Mesenchymal stem cell (in vitro differentiated cells and primary cell): ENCODE measurements around the gene SIN3B.

Experiments
- DNase-seq: peaks from one replicate; pipeline ENCODE4 v3.0.0-alpha.2; 2013
- H2AFZ ChIP-seq: one replicate; pipeline ENCODE4 v1.6.1; 2013; ENCODE audit warnings: low read depth, mild to moderate bottlenecking, control low read depth, inconsistent platforms, low read length, moderate library complexity
- H2AK5ac ChIP-seq: 2 replicates; pipeline ENCODE4 v1.6.1; 2013; ENCODE audit warnings: low read length, moderate library complexity, mild to moderate bottlenecking, inconsistent platforms; ENCODE audit not compliant: severe bottlenecking
- H2BK120ac ChIP-seq: one replicate; pipeline ENCODE4 v1.6.1; 2013; ENCODE audit warnings: low read depth, mild to moderate bottlenecking, inconsistent platforms, low read length, moderate library complexity
- H2BK12ac ChIP-seq, 2 experiments: one replicate each; pipeline ENCODE4 v1.6.1; 2013; ENCODE audit warnings: inconsistent platforms in 2 of 2, low read length in 2 of 2, mild to moderate bottlenecking in 2 of 2, moderate library complexity in 2 of 2, control low read depth in 1 of 2
- H2BK15ac ChIP-seq: one replicate; pipeline ENCODE4 v1.6.1; 2013; ENCODE audit warnings: mild to moderate bottlenecking, low read depth, inconsistent platforms; ENCODE audit not compliant: poor library complexity, severe bottlenecking
- H2BK5ac ChIP-seq: 2 replicates; pipeline ENCODE4 v1.6.1; 2013; ENCODE audit warnings: low read depth, mild to moderate bottlenecking, low read length, control low read depth, inconsistent platforms; ENCODE audit not compliant: poor library complexity, severe bottlenecking
- H3K14ac ChIP-seq, 2 experiments: one replicate each; pipeline ENCODE4 v1.6.1; 2013; ENCODE audit warnings: inconsistent platforms in 2 of 2, low read length in 2 of 2, control low read depth in 1 of 2, mild to moderate bottlenecking in 1 of 2, moderate library complexity in 1 of 2
- H3K18ac ChIP-seq, 2 experiments: one replicate each; pipeline ENCODE4 v1.6.1; 2013; ENCODE audit warnings: inconsistent platforms in 2 of 2, low read length in 2 of 2, control low read depth in 1 of 2, low read depth in 1 of 2, mild to moderate bottlenecking in 1 of 2
- H3K23ac ChIP-seq, 2 experiments: one replicate each; pipeline ENCODE4 v1.6.1; 2013; ENCODE audit warnings: inconsistent platforms in 2 of 2, low read length in 2 of 2, mild to moderate bottlenecking in 2 of 2, moderate library complexity in 2 of 2, control low read depth in 1 of 2
- H3K27ac ChIP-seq: 2 replicates; pipeline ENCODE4 v1.5.1; 2013; ENCODE audit warnings: mild to moderate bottlenecking, moderate library complexity, low read length, control low read depth, inconsistent platforms; ENCODE audit not compliant: poor library complexity, severe bottlenecking
- H3K27me3 ChIP-seq, 2 experiments: 2 replicates each; pipeline versions ENCODE4 v1.6.1 to v1.7.0; 2013; ENCODE audit warnings: low read length in 2 of 2, mild to moderate bottlenecking in 2 of 2, moderate library complexity in 2 of 2, control low read depth in 1 of 2, inconsistent platforms in 1 of 2; ENCODE audit not compliant: control insufficient read depth in 1 of 2, insufficient read depth in 1 of 2
- H3K36me3 ChIP-seq, 2 experiments: 2 replicates each; pipeline versions ENCODE4 v1.6.1 to v1.7.0; 2013; ENCODE audit warnings: low read length in 2 of 2, control low read depth in 1 of 2, inconsistent platforms in 1 of 2, low read depth in 1 of 2, mild to moderate bottlenecking in 1 of 2; ENCODE audit not compliant: insufficient read depth in 2 of 2, control insufficient read depth in 1 of 2
- H3K4ac ChIP-seq, 2 experiments: one replicate each; pipeline ENCODE4 v1.6.1; 2013; ENCODE audit warnings: inconsistent platforms in 2 of 2, low read length in 2 of 2, mild to moderate bottlenecking in 2 of 2, moderate library complexity in 2 of 2, control low read depth in 1 of 2, low read depth in 1 of 2
- H3K4me1 ChIP-seq: 2 replicates; pipeline ENCODE4 v1.6.1; 2013; ENCODE audit warnings: low read depth, low read length, control low read depth; ENCODE audit not compliant: control insufficient read depth, insufficient read depth
- H3K4me2 ChIP-seq: 2 replicates; pipeline ENCODE4 v1.6.1; 2013; ENCODE audit warnings: low read length, mild to moderate bottlenecking, inconsistent platforms; ENCODE audit not compliant: poor library complexity, severe bottlenecking
- H3K4me3 ChIP-seq, 2 experiments: 2 replicates each; pipeline versions ENCODE4 v1.5.1 to v1.7.0; 2013; ENCODE audit warnings: low read length in 2 of 2, mild to moderate bottlenecking in 2 of 2, control low read depth in 1 of 2, low read depth in 1 of 2; ENCODE audit not compliant: insufficient read depth in 1 of 2
- H3K79me1 ChIP-seq: replicated peaks from 2 replicates; pipeline ENCODE4 v1.6.1; 2013; ENCODE audit warnings: mild to moderate bottlenecking, control low read depth, low read length, inconsistent platforms; ENCODE audit not compliant: poor library complexity, severe bottlenecking
- H3K9ac ChIP-seq: 2 replicates; pipeline ENCODE4 v1.7.0; 2013; ENCODE audit warnings: mild to moderate bottlenecking, low read length, moderate library complexity
- H3K9me3 ChIP-seq: 2 replicates; pipeline ENCODE4 v1.7.0; 2013; ENCODE audit warnings: mild to moderate bottlenecking, low read length; ENCODE audit not compliant: control insufficient read depth
- H4K8ac ChIP-seq: one replicate; pipeline ENCODE4 v1.6.1; 2013; ENCODE audit warnings: inconsistent platforms, mild to moderate bottlenecking, low read length, moderate library complexity
- H4K91ac ChIP-seq: one replicate; pipeline ENCODE4 v1.6.1; 2013; ENCODE audit warnings: mild to moderate bottlenecking, low read length, inconsistent platforms
- WGBS: methylation state at CpG from one replicate; pipeline ENCODE4 v1.1.7; 2013; ENCODE audit warnings: mixed read lengths; 5-methylcytosine and 5-hydroxymethylcytosine counted together

Gene SIN3B

DNA sequence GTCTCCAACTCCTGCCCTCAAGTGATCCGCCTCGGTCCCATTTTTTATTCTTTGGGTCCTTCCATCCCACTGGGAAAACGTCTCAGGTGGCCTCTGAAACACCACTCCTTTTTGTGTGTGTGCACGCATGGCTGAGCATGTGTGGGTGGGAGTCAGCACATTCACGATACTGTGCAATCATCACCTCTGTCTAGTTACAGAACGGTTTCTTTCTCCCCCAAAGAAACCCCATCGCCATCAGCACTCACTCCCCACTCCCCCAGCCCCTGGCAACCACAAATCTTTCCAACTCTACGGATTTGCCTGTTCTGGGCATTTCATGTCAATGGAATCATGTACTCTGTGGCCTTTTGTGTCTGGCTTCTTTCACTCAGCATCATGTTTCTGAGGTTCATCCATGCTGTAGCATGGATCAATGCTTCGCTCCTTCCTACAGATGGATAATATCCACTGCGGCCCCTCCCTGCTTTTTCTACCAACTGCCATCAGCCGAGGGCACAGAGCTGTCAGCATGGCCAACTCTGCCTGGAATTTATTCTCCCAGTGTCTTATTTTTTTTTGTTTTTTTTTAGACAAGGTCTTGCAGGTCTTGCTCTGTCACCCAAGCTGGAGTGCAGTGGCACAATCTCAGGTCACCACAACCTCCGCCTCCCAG is 69.3 kb downstream of the SIN3B start:
- Histone ChIP-seq H2BK120ac (no peak overlapping the region), H4K91ac (no peak overlapping the region), H3K79me1 (no peaks in the 10 kb centered on the region), H3K36me3 (no peaks in the 10 kb centered on the region), H2AFZ (no peak overlapping the region), H3K27ac (no peak overlapping the region), H2AK5ac (no peak overlapping the region), H2BK12ac (no peak overlapping the region), H3K4me1 (peaks cover 12% of the 10 kb centered on the region), H3K14ac (no peak overlapping the region), H4K8ac (no peak overlapping the region), H3K9ac (no peak overlapping the region), H3K18ac (no peak overlapping the region), H3K4me2 (no peak overlapping the region), H3K23ac (no peak overlapping the region), H2BK5ac (no peak overlapping the region), H3K4me3 (no peak overlapping the region), H3K9me3 (no peaks in the 10 kb centered on the region), H2BK15ac (no peak overlapping the region), H3K27me3 (peaks cover 5 to 33% of the 10 kb centered on the region in 2 experiments), H3K4ac (no peak overlapping the region)
- DNase-seq = no peak
- 90% methylated on average over 12 of the region's 12 CpGs for WGBS

GRCh38 chr19:16899566-16900075 is 70.4 kb downstream of the SIN3B start:
- Histone ChIP-seq H3K4me3 (no peak overlapping the region), H2AK5ac (no peak overlapping the region), H3K36me3 (no peaks in the 10 kb centered on the region), H3K4ac (no peak overlapping the region), H3K4me1 (peaks cover 12% of the 10 kb centered on the region), H3K23ac (no peak overlapping the region), H3K27ac (no peak overlapping the region), H4K91ac (no peak overlapping the region), H3K9ac (no peak overlapping the region), H3K18ac (no peak overlapping the region), H2BK12ac (no peak overlapping the region), H3K27me3 (peaks cover 0 to 27% of the 10 kb centered on the region in 2 experiments), H3K79me1 (no peaks in the 10 kb centered on the region), H2BK120ac (no peak overlapping the region), H2BK5ac (no peak overlapping the region), H3K4me2 (no peak overlapping the region), H4K8ac (no peak overlapping the region), H2AFZ (no peak overlapping the region), H2BK15ac (no peak overlapping the region), H3K14ac (no peak overlapping the region), H3K9me3 (no peaks in the 10 kb centered on the region)
- peak; percentile 59 for DNase-seq
- WGBS = 12% methylated on average over 7 of the region's 7 CpGs

DNA sequence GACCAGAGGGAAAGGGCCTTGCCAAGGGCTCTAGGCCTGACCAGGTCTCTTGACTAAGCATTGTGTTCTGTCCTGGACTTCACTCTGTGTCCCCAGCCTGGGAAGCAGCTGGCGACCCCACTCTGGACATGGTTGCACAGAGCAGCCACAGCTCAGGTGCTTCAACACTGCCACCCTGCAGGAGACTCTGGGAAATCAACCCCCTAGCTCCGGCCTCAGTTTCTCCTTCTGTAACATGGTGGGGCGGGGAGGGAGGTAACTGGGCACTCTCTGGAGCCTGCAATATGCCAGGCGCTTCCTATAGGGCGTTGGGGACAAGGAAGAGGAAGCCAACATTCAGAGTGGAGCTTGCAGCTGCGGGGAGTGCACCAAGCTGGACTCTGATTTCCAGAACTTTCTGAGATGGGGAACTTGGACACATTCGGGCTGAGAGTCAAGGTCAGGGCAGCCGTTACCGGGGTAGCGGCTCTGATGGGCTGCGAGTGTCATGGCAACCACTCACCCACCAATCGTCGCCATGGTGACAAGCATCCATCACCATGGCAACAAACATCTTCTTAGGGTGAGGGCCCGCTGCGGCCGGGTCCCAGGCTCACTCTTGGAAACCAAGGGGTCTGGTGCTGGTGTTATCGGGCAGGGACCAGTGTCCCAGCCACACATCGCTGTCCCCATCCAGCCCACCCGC is 72.4 kb downstream of the SIN3B start:
- no peak for DNase-seq
- Histone ChIP-seq H3K4me1 (peaks cover 6% of the 10 kb centered on the region), H3K14ac (no peak overlapping the region), H3K4me2 (no peak overlapping the region), H3K9me3 (no peaks in the 10 kb centered on the region), H3K27me3 (peaks cover 7 to 12% of the 10 kb centered on the region in 2 experiments), H3K36me3 (no peaks in the 10 kb centered on the region), H3K18ac (no peak overlapping the region), H2BK12ac (no peak overlapping the region), H2BK120ac (no peak overlapping the region), H3K79me1 (no peaks in the 10 kb centered on the region), H3K9ac (no peak overlapping the region), H2AK5ac (no peak overlapping the region), H2AFZ (no peak overlapping the region), H3K23ac (no peak overlapping the region), H4K8ac (no peak overlapping the region), H4K91ac (no peak overlapping the region), H2BK15ac (no peak overlapping the region), H3K4ac (no peak overlapping the region), H3K27ac (no peak overlapping the region), H2BK5ac (no peak overlapping the region), H3K4me3 (no peak overlapping the region)
- 91% methylated on average over 19 of the region's 19 CpGs for WGBS

- Histone ChIP-seq H3K18ac (no peak overlapping the region), H3K4ac (no peak overlapping the region), H2BK15ac (peak overlapping the region; percentile 36), H3K27ac (no peak overlapping the region), H2BK5ac (no peak overlapping the region), H3K9me3 (no peaks in the 10 kb centered on the region), H4K8ac (no peak overlapping the region), H3K14ac (no peak overlapping the region), H2AFZ (no peak overlapping the region), H3K9ac (no peak overlapping the region), H3K36me3 (no peaks in the 10 kb centered on the region), H3K27me3 (peaks cover 7 to 12% of the 10 kb centered on the region in 2 experiments), H3K4me2 (no peak overlapping the region), H3K23ac (no peak overlapping the region), H3K79me1 (no peaks in the 10 kb centered on the region), H2AK5ac (no peak overlapping the region), H3K4me3 (no peak overlapping the region), H2BK120ac (no peak overlapping the region), H4K91ac (no peak overlapping the region), H2BK12ac (no peak overlapping the region), H3K4me1 (peaks cover 4% of the 10 kb centered on the region)
- DNase-seq = no peak
- WGBS = 93% methylated on average over 12 of the region's 12 CpGs
Measured at GRCh38 chr19:16902545-16902944, 73.3 kb downstream of the SIN3B start.
